HEK293 (cell line): ENCODE data around the gene AOAH.

Source experiments
- CTCF ChIA-PET: fragments of 350-600 bp; formaldehyde crosslinking; extraction: SDS; loops from one replicate; lab custom pipeline; 2021; ENCODE audit warnings: antibody characterized with exemption; lab: Yijun Ruan, JAX
- POLR2A ChIA-PET: fragments of 300-600 bp; formaldehyde crosslinking; extraction: SDS; loops from one replicate; lab custom pipeline; 2020; ENCODE audit warnings: antibody characterized with exemption, inconsistent platforms; lab: Yijun Ruan, JAX
- H3K27ac ChIP-seq: fragments of 200-500 bp; sonication (Bioruptor generic); 2 replicates; pipeline ENCODE4 v1.5.1; 2014; ENCODE audit warnings: low read depth, low read length, control low read depth, inconsistent platforms; ENCODE audit errors: extremely low read depth
- H3K36me3 ChIP-seq, 2 experiments: fragments of 200-500 bp in 1 of 2; sonication (Bioruptor generic) in 1 of 2; 1 replicate in 1 of 2; 2 replicates in 1 of 2; pipeline ENCODE4 v1.5.1; 2014 to 2017; ENCODE audit warnings: inconsistent platforms in 2 of 2, low read length in 2 of 2; ENCODE audit not compliant: control insufficient read depth in 2 of 2, insufficient read depth in 1 of 2
- H3K4me1 ChIP-seq: fragments of 200-500 bp; sonication (Bioruptor generic); 2 replicates; pipeline ENCODE4 v1.5.1; 2014; ENCODE audit warnings: mild to moderate bottlenecking, low read length, inconsistent platforms; ENCODE audit not compliant: control insufficient read depth, insufficient read depth
- H3K4me3 ChIP-seq: 2 replicates; pipeline ENCODE4 v1.5.1; 2011; ENCODE audit warnings: low read depth, mild to moderate bottlenecking, control low read depth, low read length, moderate library complexity
- H3K9me3 ChIP-seq: fragments of 200-500 bp; sonication (Bioruptor generic); 2 replicates; pipeline ENCODE4 v1.5.1; 2014; ENCODE audit warnings: low read depth, low read length, inconsistent platforms; ENCODE audit not compliant: control insufficient read depth, insufficient read depth
- SETDB1 ChIP-seq: IDR thresholded peaks from one replicate; pipeline ENCODE4 v1.6.1; 2017; ENCODE audit warnings: mild to moderate bottlenecking, low read length, moderate library complexity, mixed read lengths; ENCODE audit not compliant: insufficient read length
- ZFP37 ChIP-seq: fragments of 450-650 bp; formaldehyde crosslinking; IDR thresholded peaks from 2 replicates; pipeline ENCODE4 v1.5.1; 2016; ENCODE audit warnings: missing biosample characterization, missing genetic modification characterization
- ZNF239 ChIP-seq: fragments of 450-650 bp; formaldehyde crosslinking; IDR thresholded peaks from 2 replicates; pipeline ENCODE4 v1.5.1; 2016; ENCODE audit warnings: missing biosample characterization, missing genetic modification characterization
- ZNF274 ChIP-seq, 2 experiments: fragments of 200-500 bp in 1 of 2; fragments of 450-650 bp in 1 of 2; sonication (Bioruptor generic) in 1 of 2; formaldehyde crosslinking in 1 of 2; IDR thresholded peaks; 2 replicates each; pipeline versions ENCODE4 v1.5.1 to v1.6.1; 2014 to 2016; ENCODE audit warnings: borderline replicate concordance in 1 of 2, inconsistent platforms in 1 of 2, low read length in 1 of 2, missing biosample characterization in 1 of 2, missing genetic modification characterization in 1 of 2
- ZNF473 ChIP-seq: fragments of 450-650 bp; formaldehyde crosslinking; IDR thresholded peaks from 2 replicates; pipeline ENCODE4 v1.5.1; 2017; ENCODE audit warnings: missing biosample characterization, missing genetic modification characterization
- ZNF48 ChIP-seq: fragments of 450-650 bp; formaldehyde crosslinking; IDR thresholded peaks from 2 replicates; pipeline ENCODE4 v1.5.1; 2016; ENCODE audit warnings: missing biosample characterization, missing genetic modification characterization
- ZNF510 ChIP-seq: fragments of 450-650 bp; formaldehyde crosslinking; IDR thresholded peaks from 2 replicates; pipeline ENCODE4 v1.5.1; 2018; ENCODE audit warnings: mild to moderate bottlenecking, missing genetic modification characterization, missing biosample characterization; ENCODE audit not compliant: insufficient replicate concordance
- ZNF549 ChIP-seq: fragments of 450-650 bp; IDR thresholded peaks from 2 replicates; pipeline ENCODE4 v1.5.1; 2018; ENCODE audit warnings: missing biosample characterization, missing genetic modification characterization, mild to moderate bottlenecking, inconsistent platforms, moderate library complexity
- ZNF610 ChIP-seq: fragments of 450-650 bp; formaldehyde crosslinking; IDR thresholded peaks from 2 replicates; pipeline ENCODE4 v1.5.1; 2016; ENCODE audit warnings: missing biosample characterization, missing genetic modification characterization, borderline replicate concordance
- ZNF658 ChIP-seq: fragments of 450-650 bp; formaldehyde crosslinking; IDR thresholded peaks from 2 replicates; pipeline ENCODE4; 2016; ENCODE audit warnings: missing biosample characterization, missing genetic modification characterization
- ZNF664 ChIP-seq: fragments of 450-650 bp; formaldehyde crosslinking; IDR thresholded peaks from 2 replicates; pipeline ENCODE4 v1.5.1; 2016; ENCODE audit warnings: missing biosample characterization, missing genetic modification characterization
- ZNF677 ChIP-seq: fragments of 450-650 bp; IDR thresholded peaks from 2 replicates; pipeline ENCODE4 v1.5.0; 2018; ENCODE audit warnings: missing biosample characterization, mild to moderate bottlenecking, missing genetic modification characterization, moderate library complexity
- ZNF768 ChIP-seq: fragments of 450-650 bp; formaldehyde crosslinking; IDR thresholded peaks from 2 replicates; pipeline ENCODE4 v1.5.1; 2018; ENCODE audit warnings: missing biosample characterization, mild to moderate bottlenecking, missing genetic modification characterization
- ZSCAN16 ChIP-seq: fragments of 450-650 bp; formaldehyde crosslinking; IDR thresholded peaks from 2 replicates; pipeline ENCODE4 v1.5.1; 2016; ENCODE audit warnings: missing biosample characterization, missing genetic modification characterization
- ZXDB ChIP-seq: fragments of 450-650 bp; formaldehyde crosslinking; IDR thresholded peaks from 2 replicates; pipeline ENCODE4 v1.5.1; 2016; ENCODE audit warnings: missing biosample characterization, missing genetic modification characterization
- TF ChIP-seq, protein P1 (sequence below): fragments of 450-650 bp; formaldehyde crosslinking; IDR thresholded peaks from 2 replicates; pipeline ENCODE4 v1.5.1; 2016; ENCODE audit warnings: missing biosample characterization, missing genetic modification characterization
- TF ChIP-seq, protein P2 (sequence below): fragments of 450-650 bp; formaldehyde crosslinking; IDR thresholded peaks from 2 replicates; pipeline ENCODE4 v1.5.1; 2016; ENCODE audit warnings: missing biosample characterization, missing genetic modification characterization
- TF ChIP-seq, protein P3 (sequence below): IDR thresholded peaks from 2 replicates; pipeline ENCODE4 v1.6.1; 2011; ENCODE audit warnings: mild to moderate bottlenecking, low read depth, low read length, borderline replicate concordance
- TF ChIP-seq, protein P4 (sequence below): fragments of 450-650 bp; formaldehyde crosslinking; IDR thresholded peaks from 2 replicates; pipeline ENCODE4 v1.5.1; 2016; ENCODE audit warnings: missing biosample characterization, missing genetic modification characterization
- TF ChIP-seq, protein P5 (sequence below): fragments of 450-650 bp; IDR thresholded peaks from 2 replicates; pipeline ENCODE4 v1.5.1; 2018; ENCODE audit warnings: missing biosample characterization, mild to moderate bottlenecking, missing genetic modification characterization
- TF ChIP-seq, protein P6 (sequence below): fragments of 450-650 bp; formaldehyde crosslinking; IDR thresholded peaks from 2 replicates; pipeline ENCODE4; 2016; ENCODE audit warnings: missing biosample characterization, missing genetic modification characterization

Gene AOAH

DNA sequence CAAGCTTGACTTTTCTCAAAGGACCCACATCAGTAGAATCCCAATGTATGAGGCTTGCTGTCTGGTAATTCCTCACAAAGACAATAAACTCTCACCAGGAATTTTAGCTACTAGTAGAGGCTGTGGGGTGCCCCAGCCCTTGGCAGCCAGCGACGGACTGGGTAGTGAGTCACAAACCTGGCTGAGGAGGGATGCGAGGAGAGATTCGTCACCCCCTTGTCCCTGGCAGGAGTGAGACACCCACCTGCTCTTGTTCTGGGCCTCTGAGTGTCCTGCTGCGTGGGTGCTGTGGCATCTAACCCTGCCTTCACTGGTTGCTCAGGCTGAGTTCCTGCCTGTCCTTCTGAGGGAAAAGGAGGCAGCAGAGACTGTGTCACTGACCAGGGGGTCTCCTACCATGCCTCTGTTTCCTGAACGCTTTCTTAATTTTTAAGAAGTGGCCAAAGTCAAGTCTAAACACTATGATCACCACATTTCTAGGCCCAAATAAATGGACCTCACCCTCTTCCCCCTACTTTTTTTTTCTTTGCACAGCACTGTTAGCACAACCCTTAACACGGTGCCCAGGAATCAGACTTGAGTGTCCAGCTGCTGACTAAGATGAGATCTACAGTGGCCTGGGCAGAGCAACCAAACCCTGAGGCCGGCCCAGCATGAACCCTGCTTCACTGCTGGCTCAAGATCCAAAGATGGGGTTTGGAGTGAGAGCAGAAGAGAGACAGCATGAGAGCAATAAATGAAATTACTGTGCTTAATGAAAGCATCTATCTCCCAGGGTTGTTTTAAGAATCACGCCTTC is 188.2 kb downstream of the AOAH start:
- H3K9me3 ChIP-seq: no peaks in the 10 kb centered on the region

DNA sequence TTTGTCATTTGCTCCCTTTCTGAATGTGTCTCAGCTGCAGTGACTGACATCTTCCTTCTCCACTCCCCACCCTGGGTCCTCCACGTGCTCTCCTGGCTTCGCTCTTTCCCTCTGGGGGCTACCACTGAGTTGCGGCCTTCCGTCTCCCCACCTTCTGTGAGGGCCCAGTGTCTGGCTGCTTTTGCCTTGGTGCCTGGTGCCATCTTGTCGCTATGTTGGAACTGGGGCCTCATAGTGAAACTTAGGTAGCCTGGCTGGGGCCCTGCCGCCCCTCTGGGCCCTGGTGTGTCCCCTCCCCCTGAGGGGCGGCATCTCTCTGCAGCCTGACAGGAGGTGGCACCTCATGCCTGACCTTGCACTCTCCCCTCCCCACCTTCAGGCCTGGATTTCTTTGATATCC is 190.6 kb downstream of the AOAH start:
- H3K36me3 ChIP-seq: no peaks in the 10 kb centered on the region
- H3K9me3 ChIP-seq: no peaks in the 10 kb centered on the region
- POLR2A ChIA-PET: no interaction called here
- no peak overlapping the region for H3K27ac ChIP-seq
- CTCF ChIA-PET: interaction anchor here (0.7 kb wide), 1 partner anchor 427 kb away, joined by 3 read pairs; no protein-coding TSS in a partner anchor
- H3K4me1 ChIP-seq: no peaks in the 10 kb centered on the region
- no peak overlapping the region for H3K4me3 ChIP-seq
- TF ChIP-seq, protein P1, sequence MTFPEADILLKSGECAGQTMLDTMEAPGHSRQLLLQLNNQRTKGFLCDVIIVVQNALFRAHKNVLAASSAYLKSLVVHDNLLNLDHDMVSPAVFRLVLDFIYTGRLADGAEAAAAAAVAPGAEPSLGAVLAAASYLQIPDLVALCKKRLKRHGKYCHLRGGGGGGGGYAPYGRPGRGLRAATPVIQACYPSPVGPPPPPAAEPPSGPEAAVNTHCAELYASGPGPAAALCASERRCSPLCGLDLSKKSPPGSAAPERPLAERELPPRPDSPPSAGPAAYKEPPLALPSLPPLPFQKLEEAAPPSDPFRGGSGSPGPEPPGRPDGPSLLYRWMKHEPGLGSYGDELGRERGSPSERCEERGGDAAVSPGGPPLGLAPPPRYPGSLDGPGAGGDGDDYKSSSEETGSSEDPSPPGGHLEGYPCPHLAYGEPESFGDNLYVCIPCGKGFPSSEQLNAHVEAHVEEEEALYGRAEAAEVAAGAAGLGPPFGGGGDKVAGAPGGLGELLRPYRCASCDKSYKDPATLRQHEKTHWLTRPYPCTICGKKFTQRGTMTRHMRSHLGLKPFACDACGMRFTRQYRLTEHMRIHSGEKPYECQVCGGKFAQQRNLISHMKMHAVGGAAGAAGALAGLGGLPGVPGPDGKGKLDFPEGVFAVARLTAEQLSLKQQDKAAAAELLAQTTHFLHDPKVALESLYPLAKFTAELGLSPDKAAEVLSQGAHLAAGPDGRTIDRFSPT (tag by site-specific recombination): no peak
- no peak for TF ChIP-seq SETDB1
- TF ChIP-seq ZNF658 (tag by site-specific recombination): no peak
- no peak for TF ChIP-seq ZNF48 (tag by site-specific recombination)
- no peak for TF ChIP-seq ZNF239 (tag by site-specific recombination)
- TF ChIP-seq, protein P2, sequence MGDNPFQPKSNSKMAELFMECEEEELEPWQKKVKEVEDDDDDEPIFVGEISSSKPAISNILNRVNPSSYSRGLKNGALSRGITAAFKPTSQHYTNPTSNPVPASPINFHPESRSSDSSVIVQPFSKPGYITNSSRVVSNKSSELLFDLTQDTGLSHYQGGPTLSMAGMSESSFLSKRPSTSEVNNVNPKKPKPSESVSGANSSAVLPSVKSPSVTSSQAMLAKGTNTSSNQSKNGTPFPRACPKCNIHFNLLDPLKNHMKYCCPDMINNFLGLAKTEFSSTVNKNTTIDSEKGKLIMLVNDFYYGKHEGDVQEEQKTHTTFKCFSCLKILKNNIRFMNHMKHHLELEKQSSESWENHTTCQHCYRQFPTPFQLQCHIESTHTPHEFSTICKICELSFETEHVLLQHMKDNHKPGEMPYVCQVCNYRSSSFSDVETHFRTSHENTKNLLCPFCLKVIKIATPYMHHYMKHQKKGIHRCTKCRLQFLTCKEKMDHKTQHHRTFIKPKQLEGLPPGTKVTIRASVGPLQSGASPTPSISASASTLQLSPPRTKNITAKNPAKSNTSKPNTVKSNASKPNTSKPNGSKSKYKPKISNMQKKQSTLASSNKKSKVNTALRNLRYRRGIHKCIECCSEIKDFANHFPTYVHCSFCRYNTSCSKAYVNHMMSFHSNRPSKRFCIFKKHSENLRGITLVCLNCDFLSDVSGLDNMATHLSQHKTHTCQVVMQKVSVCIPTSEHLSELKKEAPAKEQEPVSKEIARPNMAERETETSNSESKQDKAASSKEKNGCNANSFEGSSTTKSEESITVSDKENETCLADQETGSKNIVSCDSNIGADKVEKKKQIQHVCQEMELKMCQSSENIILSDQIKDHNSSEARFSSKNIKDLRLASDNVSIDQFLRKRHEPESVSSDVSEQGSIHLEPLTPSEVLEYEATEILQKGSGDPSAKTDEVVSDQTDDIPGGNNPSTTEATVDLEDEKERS (tag by site-specific recombination): no peak
- no peak for TF ChIP-seq ZNF473
- TF ChIP-seq ZFP37 (tag by site-specific recombination): no peak
- TF ChIP-seq ZSCAN16 (tag by site-specific recombination): no peak
- TF ChIP-seq ZNF610: no peak
- no peak for TF ChIP-seq ZNF664 (tag by site-specific recombination)
- TF ChIP-seq, protein P3, sequence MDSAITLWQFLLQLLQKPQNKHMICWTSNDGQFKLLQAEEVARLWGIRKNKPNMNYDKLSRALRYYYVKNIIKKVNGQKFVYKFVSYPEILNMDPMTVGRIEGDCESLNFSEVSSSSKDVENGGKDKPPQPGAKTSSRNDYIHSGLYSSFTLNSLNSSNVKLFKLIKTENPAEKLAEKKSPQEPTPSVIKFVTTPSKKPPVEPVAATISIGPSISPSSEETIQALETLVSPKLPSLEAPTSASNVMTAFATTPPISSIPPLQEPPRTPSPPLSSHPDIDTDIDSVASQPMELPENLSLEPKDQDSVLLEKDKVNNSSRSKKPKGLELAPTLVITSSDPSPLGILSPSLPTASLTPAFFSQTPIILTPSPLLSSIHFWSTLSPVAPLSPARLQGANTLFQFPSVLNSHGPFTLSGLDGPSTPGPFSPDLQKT: no peak
- no peak for TF ChIP-seq ZXDB
- TF ChIP-seq ZNF677 (tag by site-specific recombination): no peak
- TF ChIP-seq ZNF768 (tag by site-specific recombination): no peak
- TF ChIP-seq, protein P4, sequence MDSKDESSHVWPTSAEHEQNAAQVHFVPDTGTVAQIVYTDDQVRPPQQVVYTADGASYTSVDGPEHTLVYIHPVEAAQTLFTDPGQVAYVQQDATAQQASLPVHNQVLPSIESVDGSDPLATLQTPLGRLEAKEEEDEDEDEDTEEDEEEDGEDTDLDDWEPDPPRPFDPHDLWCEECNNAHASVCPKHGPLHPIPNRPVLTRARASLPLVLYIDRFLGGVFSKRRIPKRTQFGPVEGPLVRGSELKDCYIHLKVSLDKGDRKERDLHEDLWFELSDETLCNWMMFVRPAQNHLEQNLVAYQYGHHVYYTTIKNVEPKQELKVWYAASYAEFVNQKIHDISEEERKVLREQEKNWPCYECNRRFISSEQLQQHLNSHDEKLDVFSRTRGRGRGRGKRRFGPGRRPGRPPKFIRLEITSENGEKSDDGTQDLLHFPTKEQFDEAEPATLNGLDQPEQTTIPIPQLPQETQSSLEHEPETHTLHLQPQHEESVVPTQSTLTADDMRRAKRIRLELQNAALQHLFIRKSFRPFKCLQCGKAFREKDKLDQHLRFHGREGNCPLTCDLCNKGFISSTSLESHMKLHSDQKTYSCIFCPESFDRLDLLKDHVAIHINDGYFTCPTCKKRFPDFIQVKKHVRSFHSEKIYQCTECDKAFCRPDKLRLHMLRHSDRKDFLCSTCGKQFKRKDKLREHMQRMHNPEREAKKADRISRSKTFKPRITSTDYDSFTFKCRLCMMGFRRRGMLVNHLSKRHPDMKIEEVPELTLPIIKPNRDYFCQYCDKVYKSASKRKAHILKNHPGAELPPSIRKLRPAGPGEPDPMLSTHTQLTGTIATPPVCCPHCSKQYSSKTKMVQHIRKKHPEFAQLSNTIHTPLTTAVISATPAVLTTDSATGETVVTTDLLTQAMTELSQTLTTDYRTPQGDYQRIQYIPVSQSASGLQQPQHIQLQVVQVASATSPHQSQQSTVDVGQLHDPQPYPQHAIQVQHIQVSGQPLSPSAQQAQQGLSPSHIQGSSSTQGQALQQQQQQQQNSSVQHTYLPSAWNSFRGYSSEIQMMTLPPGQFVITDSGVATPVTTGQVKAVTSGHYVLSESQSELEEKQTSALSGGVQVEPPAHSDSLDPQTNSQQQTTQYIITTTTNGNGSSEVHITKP: no peak

More for the DNA sequence above, 188.2 kb downstream of the AOAH start:
- ChIA-PET CTCF (no interaction called here), POLR2A (no interaction called here)
- H3K4me1 ChIP-seq: no peaks in the 10 kb centered on the region
- H3K27ac ChIP-seq: no peak overlapping the region
- H3K4me3 ChIP-seq: no peak overlapping the region
- no peaks in the 10 kb centered on the region for H3K36me3 ChIP-seq
- TF ChIP-seq, protein P5, sequence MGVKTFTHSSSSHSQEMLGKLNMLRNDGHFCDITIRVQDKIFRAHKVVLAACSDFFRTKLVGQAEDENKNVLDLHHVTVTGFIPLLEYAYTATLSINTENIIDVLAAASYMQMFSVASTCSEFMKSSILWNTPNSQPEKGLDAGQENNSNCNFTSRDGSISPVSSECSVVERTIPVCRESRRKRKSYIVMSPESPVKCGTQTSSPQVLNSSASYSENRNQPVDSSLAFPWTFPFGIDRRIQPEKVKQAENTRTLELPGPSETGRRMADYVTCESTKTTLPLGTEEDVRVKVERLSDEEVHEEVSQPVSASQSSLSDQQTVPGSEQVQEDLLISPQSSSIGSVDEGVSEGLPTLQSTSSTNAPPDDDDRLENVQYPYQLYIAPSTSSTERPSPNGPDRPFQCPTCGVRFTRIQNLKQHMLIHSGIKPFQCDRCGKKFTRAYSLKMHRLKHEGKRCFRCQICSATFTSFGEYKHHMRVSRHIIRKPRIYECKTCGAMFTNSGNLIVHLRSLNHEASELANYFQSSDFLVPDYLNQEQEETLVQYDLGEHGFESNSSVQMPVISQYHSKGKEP (tag by site-specific recombination): no peak
- no peak for TF ChIP-seq ZNF510 (tag by site-specific recombination)
- TF ChIP-seq, protein P6, sequence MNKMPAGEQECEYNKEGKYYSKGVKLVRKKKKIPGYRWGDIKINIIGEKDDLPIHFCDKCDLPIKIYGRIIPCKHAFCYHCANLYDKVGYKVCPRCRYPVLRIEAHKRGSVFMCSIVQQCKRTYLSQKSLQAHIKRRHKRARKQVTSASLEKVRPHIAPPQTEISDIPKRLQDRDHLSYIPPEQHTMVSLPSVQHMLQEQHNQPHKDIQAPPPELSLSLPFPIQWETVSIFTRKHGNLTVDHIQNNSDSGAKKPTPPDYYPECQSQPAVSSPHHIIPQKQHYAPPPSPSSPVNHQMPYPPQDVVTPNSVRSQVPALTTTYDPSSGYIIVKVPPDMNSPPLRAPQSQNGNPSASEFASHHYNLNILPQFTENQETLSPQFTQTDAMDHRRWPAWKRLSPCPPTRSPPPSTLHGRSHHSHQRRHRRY (tag by site-specific recombination): no peak
- no peak for TF ChIP-seq ZNF549 (tag by site-specific recombination)
- no peak for TF ChIP-seq ZNF274 (IDR thresholded peaks at IDR 0.05; ENCODE audit: low read length)
- TF ChIP-seq ZNF274 (tag by site-specific recombination; IDR thresholded peaks at IDR 0.05; ENCODE audit: borderline replicate concordance): no peak
